Embryonic facial prominence (tissue), 1 donor: ENCODE results near the gene ZCCHC7.
"Not testable (repeated sequence)": the region's sequence is repeated elsewhere in the genome, so short reads cannot be mapped to it uniquely, and the experiment has no call there.

Experiments
- DNase-seq: peaks from one replicate; pipeline ENCODE4 v3.0.0-alpha.2; 2016; ENCODE audit errors: extremely low spot score

Gene ZCCHC7

GRCh38 chr9:37293664-37294524 lies 173.5 kb downstream of the ZCCHC7 start:
- DNase-seq = no peak

- DNase-seq = no peak
Measured at GRCh38 chr9:37295178-37295577, 174.8 kb downstream of the ZCCHC7 start.

GRCh38 chr9:37295796-37296195 lies 175.4 kb downstream of the ZCCHC7 start:
- no peak for DNase-seq

GRCh38 chr9:37297592-37297991 lies 177.2 kb downstream of the ZCCHC7 start:
- no peak for DNase-seq

- DNase-seq = no peak
Measured at GRCh38 chr9:37300620-37301019, 180.2 kb downstream of the ZCCHC7 start.

GRCh38 chr9:37301042-37301853 lies 180.9 kb downstream of the ZCCHC7 start:
- DNase-seq = no peak

GRCh38 chr9:37301854-37302172 lies 181.4 kb downstream of the ZCCHC7 start:
- no peak for DNase-seq

GRCh38 chr9:37302277-37302676 lies 181.9 kb downstream of the ZCCHC7 start:
- no peak for DNase-seq

- DNase-seq = not testable (repeated sequence)
Measured at GRCh38 chr9:37303272-37303671, 182.9 kb downstream of the ZCCHC7 start.

- DNase-seq = no peak
Measured at GRCh38 chr9:37309136-37309535, 188.8 kb downstream of the ZCCHC7 start.

GRCh38 chr9:37311938-37312708 lies 191.7 kb downstream of the ZCCHC7 start:
- no peak for DNase-seq

GRCh38 chr9:37324261-37324683 lies 203.9 kb downstream of the ZCCHC7 start:
- DNase-seq = no peak

- no peak for DNase-seq
Measured at GRCh38 chr9:37324691-37325490, 204.5 kb downstream of the ZCCHC7 start.

- no peak for DNase-seq
Measured at GRCh38 chr9:37325778-37326177, 205.4 kb downstream of the ZCCHC7 start.

- no peak for DNase-seq
Measured at GRCh38 chr9:37327553-37327952, 207.2 kb downstream of the ZCCHC7 start.

- DNase-seq = no peak
Measured at GRCh38 chr9:37328556-37329227, 208.3 kb downstream of the ZCCHC7 start.

GRCh38 chr9:37329576-37329975 lies 209.2 kb downstream of the ZCCHC7 start:
- DNase-seq = no peak

- no peak for DNase-seq
Measured at GRCh38 chr9:37331871-37332270, 211.5 kb downstream of the ZCCHC7 start.

- no peak for DNase-seq
Measured at GRCh38 chr9:37332578-37332977, 212.2 kb downstream of the ZCCHC7 start.

- DNase-seq = no peak
Measured at GRCh38 chr9:37333288-37333687, 212.9 kb downstream of the ZCCHC7 start.

GRCh38 chr9:37335238-37335637 lies 214.9 kb downstream of the ZCCHC7 start:
- DNase-seq = no peak
